Jurkat, Clone E6-1 (cell line): ENCODE data around the gene PLCH2.

ENCODE experiments used
- DNase-seq: peaks from one replicate; pipeline ENCODE4 v3.0.0-alpha.2; 2011; ENCODE audit warnings: low read depth, low spot score
- H3K4me3 ChIP-seq: 2 replicates; pipeline ENCODE4 v1.5.1; 2011; ENCODE audit warnings: mild to moderate bottlenecking, low read length, control low read depth, moderate library complexity

The PLCH2 gene

GRCh38 chr1:2534687-2535441 is 58.8 kb downstream of the PLCH2 start:
- no peak for DNase-seq
- H3K4me3 ChIP-seq: no peak overlapping the region

DNA sequence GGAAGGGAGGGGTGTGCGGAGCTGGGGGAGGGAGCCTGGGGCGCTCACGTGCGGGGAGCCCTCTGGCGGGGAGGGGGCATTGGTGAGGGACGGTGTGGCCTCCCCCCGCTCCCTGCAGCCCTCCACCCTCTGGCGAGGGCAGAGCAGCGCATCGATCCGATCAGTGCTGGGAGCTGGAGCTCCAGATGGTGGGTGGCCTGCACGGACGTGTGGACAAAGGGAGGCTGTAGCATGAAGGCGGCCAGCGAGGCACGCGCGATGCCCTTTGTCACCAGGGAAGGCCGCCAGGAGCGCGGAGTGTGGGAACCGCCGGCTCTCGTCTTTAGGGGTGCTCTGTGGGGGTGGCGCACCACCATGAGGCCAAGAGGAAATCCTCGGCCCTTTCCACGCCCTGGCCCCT is 59.4 kb downstream of the PLCH2 start:
- H3K4me3 ChIP-seq: no peak overlapping the region
- DNase-seq: no peak

- no peak for DNase-seq
- H3K4me3 ChIP-seq: no peak overlapping the region
Observed at GRCh38 chr1:2535981-2536380, 59.9 kb downstream of the PLCH2 start.

DNA sequence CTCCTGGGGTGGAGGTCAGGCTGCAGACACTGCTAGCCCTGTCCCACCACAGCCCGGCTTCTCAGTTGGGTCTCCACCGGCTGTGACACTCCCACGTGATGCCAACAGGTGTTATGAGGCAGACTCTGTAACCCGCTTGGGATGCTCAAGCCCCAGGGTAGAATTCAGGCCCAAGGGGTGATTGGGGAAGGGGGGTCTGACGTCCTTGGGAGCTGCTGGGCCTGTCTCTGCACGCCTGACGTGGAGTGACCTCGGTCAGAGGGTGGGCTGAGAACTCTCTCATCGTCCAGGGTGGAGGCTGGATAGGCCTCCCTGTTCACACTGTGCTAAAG is 61.7 kb downstream of the PLCH2 start:
- H3K4me3 ChIP-seq: no peak overlapping the region
- DNase-seq: no peak

- DNase-seq: no peak
- no peak overlapping the region for H3K4me3 ChIP-seq
Observed at GRCh38 chr1:2538376-2538775, 62.3 kb downstream of the PLCH2 start.

- DNase-seq: no peak
- H3K4me3 ChIP-seq: no peak overlapping the region
Observed at GRCh38 chr1:2538872-2539271, 62.8 kb downstream of the PLCH2 start.

GRCh38 chr1:2539312-2539907 is 63.3 kb downstream of the PLCH2 start:
- DNase-seq: no peak
- no peak overlapping the region for H3K4me3 ChIP-seq

DNA sequence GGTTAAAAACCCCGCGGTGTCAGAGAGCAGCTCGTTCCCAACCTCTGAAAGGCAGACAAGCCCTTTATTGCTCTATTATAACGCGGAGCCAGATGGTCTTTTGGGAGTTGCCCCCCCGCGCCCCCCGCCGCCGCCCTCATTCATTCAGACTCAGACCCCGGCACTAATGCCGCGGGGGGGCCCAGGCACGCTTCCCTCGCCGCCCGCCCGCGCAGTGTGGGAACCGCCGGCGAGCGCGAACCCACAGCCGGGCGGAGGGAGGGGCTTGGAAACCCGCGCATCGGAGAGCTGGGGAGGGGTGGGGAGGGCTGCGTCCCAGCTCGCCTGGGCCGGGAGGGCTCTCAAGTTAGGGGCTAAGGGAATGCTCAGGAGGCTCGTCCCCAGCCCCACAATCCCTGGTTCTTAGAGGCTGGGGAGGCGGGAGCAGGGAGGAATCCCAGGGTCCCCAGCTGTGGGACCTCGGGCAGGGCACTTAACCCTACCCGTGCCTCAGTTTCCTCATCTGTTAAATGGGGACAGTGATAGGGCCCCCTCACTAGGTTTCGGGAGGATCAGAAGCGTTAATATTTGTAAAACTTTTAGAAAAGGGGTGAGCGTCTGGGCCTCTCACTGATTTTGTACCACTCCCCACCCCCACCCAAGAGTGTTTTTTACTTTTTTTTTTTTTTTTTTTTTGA is 64.9 kb downstream of the PLCH2 start:
- peak overlapping the region; percentile 32 for H3K4me3 ChIP-seq
- no peak for DNase-seq

- DNase-seq: no peak
Observed at GRCh38 chr1:2541619-2542245, 65.6 kb downstream of the PLCH2 start.

DNA sequence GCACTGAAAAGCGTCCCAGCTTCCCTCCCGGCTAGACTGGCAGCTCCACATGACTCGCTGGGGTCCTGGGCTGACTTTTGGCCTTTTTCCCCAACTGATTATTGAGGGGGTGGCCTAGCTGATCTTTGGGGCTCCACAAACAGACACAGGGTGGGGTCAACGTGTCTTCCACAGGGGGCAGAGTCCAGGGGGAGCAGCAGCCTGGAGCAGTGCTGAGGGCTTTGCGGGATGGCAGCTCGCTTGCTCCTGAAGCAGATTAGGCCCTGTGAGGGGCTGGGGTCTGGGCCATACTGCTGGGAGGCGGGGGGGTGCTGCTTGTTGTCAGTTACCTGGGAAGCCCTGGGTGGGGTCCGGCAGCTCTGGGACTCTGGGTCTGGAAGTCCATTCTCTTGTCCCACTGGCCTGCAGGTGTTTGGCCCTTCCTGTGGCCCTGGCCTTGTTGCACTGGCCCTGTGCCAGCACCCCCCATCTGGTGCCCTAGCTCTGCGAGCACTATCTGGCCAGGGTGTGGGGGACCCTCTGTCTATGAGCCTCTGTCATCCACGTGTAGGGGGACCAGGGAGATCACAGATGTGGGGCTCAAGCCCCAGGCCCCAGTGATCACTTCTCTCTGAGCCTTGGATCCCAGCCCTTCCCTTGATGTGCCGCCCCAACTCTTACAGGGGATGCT is 66.3 kb downstream of the PLCH2 start:
- no peak overlapping the region for H3K4me3 ChIP-seq
- no peak for DNase-seq

More at GRCh38 chr1:2541619-2542245, 65.6 kb downstream of the PLCH2 start:
- no peak overlapping the region for H3K4me3 ChIP-seq

DNA sequence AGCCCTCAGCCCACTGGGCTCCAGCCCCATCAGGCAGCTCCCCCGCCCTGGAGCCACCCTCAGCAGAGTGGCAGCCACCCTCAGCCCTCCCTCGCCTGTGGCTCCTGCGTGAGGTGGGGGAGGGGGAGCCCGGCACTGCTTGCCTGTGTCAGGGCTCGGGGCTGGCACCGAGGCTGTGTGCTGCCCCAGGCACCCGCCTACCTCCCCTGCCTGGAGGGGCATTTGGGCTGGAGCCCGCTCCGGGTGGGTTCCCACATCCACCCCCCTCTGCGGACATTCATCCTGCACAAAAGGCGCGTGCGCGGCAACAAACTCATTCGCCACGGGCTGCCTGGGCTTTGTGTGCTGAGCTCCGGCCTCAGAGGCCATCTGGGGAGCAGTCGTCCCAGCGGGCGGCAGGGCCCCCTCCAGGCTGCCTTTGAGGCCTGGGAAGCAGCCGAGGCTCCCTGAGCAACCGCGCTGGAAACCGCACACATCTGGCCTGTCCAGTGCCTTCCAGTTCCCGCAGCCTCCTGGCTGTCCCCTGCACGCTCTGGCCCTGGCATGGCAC is 67.5 kb downstream of the PLCH2 start:
- DNase-seq: no peak
- H3K4me3 ChIP-seq: no peak overlapping the region

DNA sequence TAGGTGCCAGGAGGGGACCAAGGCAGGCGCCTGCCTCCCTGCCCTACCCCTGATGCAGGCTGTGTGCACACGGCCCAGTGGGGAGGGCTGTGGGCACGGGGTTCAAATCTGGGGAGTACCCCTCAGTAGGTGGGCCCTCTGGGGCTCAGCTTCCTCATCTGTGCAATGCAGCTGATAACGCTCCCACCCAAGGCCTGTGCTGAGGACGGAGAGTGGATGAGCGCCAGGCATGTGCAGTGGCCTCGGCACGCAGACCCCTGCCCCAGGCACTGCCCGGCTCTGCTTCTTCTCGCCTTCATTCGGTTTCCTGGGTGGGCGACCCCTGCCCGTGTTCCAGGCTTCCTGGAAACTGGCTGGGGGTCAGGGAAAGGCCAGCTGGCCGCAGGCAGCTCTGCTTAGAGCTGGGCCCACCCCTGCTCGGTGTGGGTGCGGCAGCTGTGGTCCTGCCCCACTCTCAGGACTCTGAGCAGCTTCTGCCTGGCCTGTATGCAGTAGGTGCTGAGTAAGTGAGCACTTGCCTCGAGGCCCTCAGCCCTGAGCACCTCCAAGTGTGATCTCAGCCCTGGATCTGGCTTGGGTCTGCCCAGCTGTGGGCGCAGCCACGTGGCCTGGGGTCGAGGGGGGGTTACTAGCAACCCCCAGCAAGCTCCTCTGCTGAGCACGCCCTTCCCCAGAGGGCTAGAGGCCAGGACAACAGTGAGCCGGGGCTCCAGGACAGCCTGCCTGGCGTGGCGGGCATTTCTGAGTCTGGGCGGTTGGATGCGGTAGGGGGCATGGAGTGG is 68.2 kb downstream of the PLCH2 start:
- no peak overlapping the region for H3K4me3 ChIP-seq
- DNase-seq: no peak

DNA sequence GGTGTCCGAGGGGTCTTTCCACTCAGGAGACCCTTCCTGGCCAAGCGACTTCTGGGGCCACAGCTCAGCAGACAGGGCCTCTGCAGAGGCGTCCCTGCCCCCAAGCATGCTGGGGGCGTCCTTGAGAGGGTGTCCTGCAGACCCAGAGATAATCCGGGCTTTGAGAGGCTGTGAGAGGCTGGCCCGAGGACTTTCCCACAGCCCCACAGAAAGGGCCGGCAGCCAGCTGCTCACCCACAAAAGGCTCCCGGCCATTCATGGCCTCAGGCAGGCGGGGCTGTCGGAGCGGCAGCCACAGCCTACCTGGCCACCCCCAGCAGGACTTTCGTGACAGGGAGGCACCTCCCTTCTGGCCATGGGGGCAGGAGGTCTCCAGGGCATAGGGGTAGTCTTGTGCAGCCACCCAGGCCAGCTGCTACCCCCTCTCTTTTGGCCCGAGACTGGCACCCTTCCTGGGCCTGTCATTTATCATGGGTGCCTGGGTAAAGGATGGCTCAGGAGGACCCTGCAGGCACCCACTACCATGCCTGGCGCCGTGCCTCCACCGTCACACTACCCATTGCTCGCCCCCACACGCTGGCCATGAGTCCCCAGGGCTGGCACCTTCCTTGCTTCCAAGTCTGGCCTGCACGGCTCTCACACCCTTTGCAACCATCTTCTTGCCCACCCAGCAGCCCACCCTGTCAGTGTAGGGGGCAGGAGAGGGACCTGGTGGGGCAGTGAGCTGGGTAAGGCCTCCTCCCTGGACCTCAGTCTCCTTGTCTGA is 69.0 kb downstream of the PLCH2 start:
- peak overlapping the region; percentile 51; the same call in 1 of the 2 replicates for H3K4me3 ChIP-seq
- no peak for DNase-seq

DNA sequence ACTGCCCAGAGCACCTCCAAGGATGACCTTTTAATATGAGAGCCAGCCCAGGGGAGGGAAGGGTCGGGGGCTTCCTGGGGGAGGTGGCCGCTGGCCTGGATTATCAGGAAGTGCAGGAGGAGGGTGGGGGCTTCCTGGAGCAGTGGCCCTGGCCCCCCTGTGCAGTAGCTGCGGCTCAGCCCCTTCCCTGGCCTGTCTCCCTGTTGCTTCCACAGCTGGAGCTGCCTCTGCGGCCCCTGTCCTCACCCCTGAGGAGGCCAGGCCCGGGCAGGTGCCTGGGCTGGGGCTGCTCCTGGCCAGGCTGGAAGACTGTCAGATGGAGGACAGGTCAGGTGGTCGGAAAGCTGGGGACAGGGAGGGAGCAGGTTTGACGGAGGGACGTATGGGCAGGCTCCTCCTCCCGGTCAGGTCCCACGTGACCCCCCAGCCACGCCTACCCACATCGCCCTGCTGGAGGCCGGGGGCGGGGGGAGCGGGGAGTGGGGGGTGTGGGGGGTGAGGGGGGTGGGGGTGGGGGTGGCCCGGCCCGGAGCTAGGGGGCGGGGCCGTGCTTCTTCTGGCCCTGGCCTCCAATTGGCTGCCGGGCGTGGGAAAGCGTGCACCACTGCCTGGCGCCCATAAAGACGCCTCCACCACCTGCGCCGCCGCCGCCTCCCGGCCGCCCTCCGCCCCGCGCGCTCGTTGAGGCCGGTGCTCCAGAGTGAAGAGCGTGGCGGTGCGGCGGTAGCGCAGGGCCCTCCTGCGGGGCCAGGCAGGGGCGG is 69.8 kb downstream of the PLCH2 start:
- peak overlapping the region; percentile 71 for H3K4me3 ChIP-seq
- DNase-seq: peak; percentile 85

DNA sequence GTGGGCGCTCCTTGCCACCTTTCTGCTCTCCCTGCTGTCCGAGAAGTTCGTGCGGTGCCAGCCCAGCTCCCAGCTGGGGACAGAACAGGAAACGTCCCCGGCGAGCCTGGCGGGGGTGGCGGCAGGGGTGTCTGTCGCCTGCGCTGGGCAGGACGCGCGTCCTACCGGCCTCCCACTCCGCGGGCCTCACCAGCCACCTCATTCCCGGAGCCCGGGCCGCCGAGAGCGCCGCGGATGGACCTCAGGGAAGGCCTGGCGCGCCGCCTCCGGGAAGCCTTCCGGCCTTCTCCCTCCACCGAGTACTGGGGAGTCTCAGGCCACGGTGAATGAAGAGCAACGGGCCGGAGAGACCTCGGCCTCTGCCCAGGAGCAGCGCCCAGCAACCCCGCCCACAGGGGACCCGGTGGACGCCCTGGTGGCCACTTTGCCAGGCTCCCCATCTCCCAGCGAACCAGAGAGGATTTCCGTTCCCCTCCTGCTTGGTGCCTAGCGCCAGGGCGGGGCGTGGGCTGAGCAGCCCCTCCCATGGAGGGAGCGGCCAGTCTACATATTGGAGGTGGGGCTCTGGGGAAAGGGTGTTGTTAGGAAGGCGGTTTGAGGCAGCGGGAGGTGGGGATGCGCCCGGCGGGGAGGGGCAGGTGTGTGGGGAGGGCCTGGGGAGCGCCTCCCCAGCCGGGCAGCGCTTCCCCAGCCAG is 70.6 kb downstream of the PLCH2 start:
- peak overlapping the region; percentile 71 for H3K4me3 ChIP-seq
- peak; percentile 93 for DNase-seq

- H3K4me3 ChIP-seq: peak overlapping the region; percentile 71
- DNase-seq: no peak
Observed at GRCh38 chr1:2547210-2548067, 71.3 kb downstream of the PLCH2 start.
